Prostate gland (tissue), 2 donors: ENCODE results near the gene BCAP31.

ENCODE experiments used
- POLR2A ChIP-seq: fragments of 450-650 bp; IDR thresholded peaks from one replicate; pipeline ENCODE4 v1.6.1; 2016; ENCODE audit warnings: antibody characterized with exemption, mild to moderate bottlenecking
- POLR2AphosphoS5 ChIP-seq: sonication (generic); formaldehyde crosslinking; IDR thresholded peaks from one replicate; pipeline ENCODE4 v1.6.1; 2017; ENCODE audit warnings: antibody characterized with exemption
- TF ChIP-seq, protein P1 (sequence below), 4 experiments: fragments of 200-600 bp in 2 of 4; fragments of 450-650 bp in 2 of 4; sonication (generic) in 2 of 4; IDR thresholded peaks; 1 replicate in 3 of 4; 2 replicates in 1 of 4; pipeline ENCODE4 v1.5.1; 2016 to 2019; ENCODE audit warnings: antibody characterized with exemption in 4 of 4, mild to moderate bottlenecking in 2 of 4, moderate library complexity in 2 of 4

- TF ChIP-seq, protein P1, sequence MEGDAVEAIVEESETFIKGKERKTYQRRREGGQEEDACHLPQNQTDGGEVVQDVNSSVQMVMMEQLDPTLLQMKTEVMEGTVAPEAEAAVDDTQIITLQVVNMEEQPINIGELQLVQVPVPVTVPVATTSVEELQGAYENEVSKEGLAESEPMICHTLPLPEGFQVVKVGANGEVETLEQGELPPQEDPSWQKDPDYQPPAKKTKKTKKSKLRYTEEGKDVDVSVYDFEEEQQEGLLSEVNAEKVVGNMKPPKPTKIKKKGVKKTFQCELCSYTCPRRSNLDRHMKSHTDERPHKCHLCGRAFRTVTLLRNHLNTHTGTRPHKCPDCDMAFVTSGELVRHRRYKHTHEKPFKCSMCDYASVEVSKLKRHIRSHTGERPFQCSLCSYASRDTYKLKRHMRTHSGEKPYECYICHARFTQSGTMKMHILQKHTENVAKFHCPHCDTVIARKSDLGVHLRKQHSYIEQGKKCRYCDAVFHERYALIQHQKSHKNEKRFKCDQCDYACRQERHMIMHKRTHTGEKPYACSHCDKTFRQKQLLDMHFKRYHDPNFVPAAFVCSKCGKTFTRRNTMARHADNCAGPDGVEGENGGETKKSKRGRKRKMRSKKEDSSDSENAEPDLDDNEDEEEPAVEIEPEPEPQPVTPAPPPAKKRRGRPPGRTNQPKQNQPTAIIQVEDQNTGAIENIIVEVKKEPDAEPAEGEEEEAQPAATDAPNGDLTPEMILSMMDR (IDR thresholded peaks at IDR 0.05), result no peak
- no peak for TF ChIP-seq POLR2A
- TF ChIP-seq POLR2AphosphoS5, result no peak
Observed at GRCh38 chrX:153770601-153771414, 46.6 kb upstream of the BCAP31 start.
